Superior temporal gyrus (tissue), 1 donor: ENCODE data around the gene TP53RK.

Source experiments
- DNase-seq: peaks from one replicate; pipeline ENCODE4 v3.0.0-alpha.2; 2016; ENCODE audit errors: extremely low spot score

Gene TP53RK

DNA sequence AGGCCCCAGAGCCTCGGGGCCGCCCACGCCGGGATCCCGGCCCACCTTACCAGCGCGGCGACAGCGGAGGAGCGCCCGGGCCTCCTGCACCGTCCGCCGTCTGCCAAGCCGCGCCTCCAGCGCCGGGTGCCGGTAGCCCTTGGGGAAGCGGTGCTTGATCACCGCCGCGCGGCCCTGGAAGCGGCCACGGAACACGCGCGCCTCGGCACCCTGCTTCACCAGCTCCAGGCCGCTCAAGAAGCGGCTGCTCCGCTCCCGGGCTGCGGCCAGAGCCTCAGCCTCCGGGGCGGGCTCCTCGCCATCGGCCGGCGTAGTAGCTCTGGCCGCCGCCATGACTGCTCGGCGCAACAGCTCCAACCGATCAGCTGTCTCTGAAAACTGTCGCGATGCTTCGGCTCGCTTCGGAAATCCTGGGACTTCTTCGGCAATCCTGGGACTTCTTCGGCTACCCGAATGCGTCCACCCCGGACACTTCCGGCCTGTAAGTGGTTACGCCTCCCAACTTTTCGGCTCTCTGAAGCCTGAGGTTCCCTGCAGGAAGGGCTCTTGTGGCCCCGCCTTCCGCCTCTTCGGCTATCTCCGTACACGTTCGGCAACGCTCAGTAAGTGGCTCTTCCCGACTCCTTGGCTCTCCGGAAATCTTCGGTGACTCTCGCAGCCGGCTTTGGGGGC lies at the start of gene TP53RK:
Gene TP53RK, minus strand, starts transcription at position 363 of the 672 bp plus-strand sequence. Its CDS starts 30 bp downstream, at position 333.
- DNase-seq: peak; percentile 97

- no peak for DNase-seq
Observed at GRCh38 chr20:46735436-46735835, 46.2 kb upstream of the TP53RK start.

- DNase-seq: no peak
Observed at GRCh38 chr20:46731770-46732169, 42.5 kb upstream of the TP53RK start.

GRCh38 chr20:46725186-46726165 lies 36.2 kb upstream of the TP53RK start:
- DNase-seq: no peak

DNA sequence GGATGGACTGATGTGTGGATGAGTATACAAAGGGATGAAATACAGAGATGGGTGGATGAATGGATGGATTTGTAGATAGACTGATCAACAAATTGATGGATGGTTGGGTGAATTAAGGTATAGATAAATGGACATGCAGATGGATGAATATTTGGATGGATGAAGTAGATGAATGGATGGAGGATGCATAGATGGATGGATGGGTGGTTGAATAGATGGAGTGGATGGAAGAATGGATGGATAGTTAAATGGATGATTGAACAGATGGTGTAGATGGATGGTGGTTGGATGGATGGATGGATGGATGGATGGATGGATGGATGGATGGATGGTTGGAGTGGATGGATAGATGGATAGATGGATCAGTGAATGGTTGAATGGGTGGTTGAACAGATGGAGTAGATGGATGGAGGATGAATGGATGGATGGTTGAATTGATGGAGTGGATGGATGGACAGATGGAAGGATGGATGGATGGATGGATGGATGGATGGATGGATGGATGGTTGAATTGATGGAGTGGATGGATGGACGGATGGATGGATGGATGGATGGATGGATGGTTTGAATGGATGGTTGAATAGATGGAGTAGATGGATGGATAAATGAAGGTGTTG lies 35.2 kb upstream of the TP53RK start:
- no peak for DNase-seq

DNA sequence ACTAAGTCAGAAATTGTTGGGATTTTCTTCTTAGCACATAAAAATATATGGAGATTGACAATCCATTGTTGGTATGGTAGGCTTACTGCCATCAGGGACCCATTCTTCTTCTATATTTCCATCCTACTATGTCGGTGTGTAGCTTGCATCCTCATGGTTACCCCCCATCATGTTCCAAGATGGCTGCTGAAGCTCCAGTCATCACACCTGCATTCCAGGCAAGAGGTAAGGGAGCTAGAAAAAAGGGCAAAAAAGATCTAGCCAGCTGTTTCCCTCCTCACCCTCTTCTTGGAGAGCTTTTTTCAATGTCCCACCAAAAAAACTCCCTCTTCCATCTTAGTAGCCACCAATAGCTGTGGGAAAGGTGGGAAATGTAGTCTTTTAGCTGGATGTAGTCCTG lies 33.8 kb upstream of the TP53RK start:
- no peak for DNase-seq

GRCh38 chr20:46722450-46722849 lies 33.2 kb upstream of the TP53RK start:
- no peak for DNase-seq

DNA sequence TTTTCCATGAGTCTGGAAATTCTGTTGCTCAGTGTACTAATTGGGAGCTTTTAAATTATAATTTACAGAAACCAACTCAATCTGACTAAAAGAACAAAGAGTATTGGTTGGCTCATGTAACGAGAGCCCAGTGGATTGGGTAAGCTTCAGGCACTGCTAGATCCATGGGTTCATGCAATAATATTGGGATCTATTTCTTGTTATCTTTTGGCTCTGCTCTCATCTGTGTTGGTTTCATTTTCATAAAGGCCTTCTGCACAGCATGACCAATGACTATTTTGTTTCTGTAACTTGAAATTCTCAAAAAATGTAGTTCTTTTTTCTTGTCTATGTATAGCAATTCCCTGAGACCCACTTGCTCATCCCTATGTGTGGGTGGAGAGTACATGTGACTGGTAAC lies 32.2 kb upstream of the TP53RK start:
- DNase-seq: no peak

DNA sequence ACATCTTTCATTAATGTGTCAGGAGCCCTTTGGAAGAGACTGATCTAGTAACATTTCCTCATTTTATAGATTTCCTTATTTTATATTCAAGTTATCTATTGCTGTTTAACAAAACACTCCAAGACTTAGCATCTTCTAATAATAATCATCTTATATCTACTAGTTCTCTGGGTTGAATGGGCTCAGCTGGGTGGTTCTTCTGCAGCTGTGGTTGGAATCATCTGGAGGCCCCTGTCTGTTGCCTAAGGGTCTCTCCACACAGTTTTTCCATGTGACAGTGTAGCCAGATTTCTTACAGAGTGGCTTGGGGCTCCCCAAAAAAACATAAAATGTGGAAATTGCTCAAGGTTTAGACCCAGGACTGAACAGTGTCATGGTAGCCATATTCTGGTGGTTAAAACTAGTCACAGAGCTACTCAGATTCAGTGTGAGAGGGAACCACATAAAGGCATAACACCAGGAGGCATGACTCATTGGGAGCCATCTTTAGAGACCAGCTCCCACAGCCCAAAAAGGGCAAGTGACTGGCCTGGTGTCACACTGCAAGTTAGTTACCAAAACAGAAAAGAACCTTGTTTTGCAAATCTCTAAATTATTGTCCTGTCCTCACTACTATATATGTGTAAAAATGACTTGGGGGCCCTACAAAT lies 31.7 kb upstream of the TP53RK start:
- no peak for DNase-seq

DNA sequence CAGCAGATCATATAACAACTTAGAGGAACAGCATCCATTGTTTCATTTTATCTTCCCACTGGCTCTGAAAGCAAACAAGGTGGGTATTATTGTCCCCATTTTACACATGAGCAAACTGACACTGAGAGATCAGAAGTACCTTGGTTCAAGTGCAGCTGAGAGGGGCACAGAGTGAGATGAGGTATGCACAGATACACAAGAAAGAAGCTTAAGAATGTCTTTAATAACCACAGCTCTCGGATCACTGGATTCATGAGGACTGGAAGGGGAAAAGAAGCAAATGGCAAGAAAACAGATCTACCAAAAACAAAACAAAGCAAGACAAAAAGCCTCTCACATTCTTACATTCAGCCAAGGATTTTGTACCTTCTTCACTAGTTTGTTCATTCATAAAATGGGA lies 30.8 kb upstream of the TP53RK start:
- no peak for DNase-seq

DNA sequence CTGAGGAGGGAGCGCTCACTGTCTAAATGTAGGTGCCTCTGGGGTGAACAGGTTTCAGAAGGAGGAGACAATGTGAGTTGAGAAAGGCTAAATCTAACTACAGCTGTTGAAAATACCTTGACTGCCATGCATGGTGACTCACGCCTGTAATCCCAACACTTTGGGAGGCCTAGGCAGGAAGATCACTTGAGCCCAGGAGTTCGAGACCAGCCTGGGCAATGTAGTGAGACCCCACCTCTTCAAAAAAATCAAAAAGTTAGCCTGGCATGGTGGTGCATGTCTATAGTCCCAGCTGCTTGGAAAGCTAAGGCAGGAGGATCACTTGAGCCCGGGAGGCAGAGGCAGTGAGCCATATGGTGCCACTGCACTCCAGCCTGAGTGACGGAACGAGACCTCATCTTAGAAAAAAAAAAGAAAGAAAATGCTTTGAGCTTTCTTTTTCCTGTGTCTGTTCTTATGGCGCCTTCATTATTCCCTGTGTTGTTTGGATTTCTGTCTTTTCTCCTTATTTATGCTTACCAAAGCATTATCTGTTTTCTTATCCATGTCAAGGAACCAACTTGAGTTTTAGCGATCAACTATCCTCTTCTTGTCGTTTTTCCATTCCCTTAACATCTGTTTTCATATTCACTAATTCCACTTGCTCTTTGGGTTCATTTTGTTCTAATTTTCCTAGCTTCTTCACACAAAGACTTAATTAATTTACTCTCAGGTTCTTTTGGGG lies 28.7 kb upstream of the TP53RK start:
- DNase-seq: no peak

- no peak for DNase-seq
Observed at GRCh38 chr20:46715292-46715756, 26.1 kb upstream of the TP53RK start.

GRCh38 chr20:46713957-46714834 lies 25.0 kb upstream of the TP53RK start:
- DNase-seq: no peak

GRCh38 chr20:46712056-46712636 lies 22.9 kb upstream of the TP53RK start:
- DNase-seq: no peak

DNA sequence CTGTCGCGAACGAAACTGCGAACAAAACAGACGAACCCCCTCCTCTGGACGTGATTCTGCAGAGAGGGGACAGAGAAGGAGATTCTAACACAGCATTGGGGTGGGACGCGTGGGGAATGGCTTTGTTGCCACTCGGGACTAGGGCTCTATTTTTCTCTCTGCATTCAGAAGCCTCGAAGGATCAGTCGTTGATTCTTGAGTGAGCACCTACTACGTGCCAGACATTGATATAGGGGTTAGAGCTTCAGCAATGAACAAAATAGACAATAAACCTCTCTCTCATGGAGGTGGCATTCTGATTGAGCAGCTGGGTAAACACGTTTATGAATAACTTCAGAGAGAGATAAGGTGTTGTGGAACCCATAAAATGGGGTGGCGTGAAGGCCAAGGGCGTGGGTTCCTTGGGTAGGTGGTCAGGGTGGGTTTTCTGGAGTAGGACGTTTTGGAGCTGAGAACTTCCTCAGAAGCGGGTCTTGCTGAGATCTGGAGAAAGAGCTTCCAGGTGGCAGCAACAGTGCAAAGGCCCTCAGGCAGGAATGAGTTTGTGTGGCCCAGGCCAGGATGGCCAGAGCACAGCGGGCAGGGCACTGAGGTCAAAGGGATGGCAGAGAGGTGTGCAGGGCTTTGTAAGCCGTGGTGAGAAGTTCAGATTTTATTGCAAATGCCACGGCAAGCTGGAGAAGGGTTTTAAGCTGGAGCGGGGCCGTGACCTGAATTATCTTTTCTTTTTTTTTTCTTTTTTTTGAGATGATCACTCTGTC lies 21.1 kb upstream of the TP53RK start:
- DNase-seq: no peak

GRCh38 chr20:46709459-46710152 lies 20.4 kb upstream of the TP53RK start, which contains the start of gene SLC2A10:
Gene SLC2A10 (plus strand): TSS chr20:46709649. CDS start chr20:46709737, 88 bp downstream.
- DNase-seq: no peak

GRCh38 chr20:46709055-46709458 lies 19.8 kb upstream of the TP53RK start:
- DNase-seq: no peak

DNA sequence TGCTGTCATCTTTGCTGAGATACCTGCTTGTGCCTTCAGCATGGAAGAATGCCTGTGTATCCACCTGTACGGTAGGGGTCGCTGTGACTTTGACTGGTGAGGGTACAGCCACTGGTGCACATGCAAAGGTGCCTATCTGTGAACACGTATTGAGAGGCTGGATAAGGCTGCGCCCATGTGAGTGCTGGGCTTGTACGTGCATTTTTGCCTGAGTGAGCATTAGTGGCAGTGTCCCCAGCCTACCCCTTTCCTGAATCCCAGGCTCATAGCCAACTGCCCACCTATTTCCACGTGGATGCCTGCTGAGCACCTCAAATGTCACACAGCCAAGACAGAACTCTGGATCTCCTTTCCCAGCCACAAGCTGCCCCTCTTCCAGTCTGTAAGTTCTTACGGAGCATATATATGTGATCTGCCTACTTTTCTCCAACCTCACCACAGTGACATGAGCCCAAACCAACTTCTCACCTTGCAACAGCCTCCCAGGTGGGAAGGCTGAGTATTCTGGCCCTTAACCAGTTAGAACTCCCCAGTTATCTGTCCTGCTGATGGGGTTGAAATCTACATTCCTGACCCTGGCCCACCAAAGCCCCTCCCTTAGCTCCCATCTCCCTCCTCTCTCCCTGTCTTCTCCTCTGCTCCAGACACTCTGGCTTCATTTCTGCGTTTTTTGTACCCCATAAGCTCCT lies 19.1 kb upstream of the TP53RK start:
- no peak for DNase-seq
